GM18499 (cell line): ENCODE measurements around the gene MED1.
"Not testable (repeated sequence)": the region's sequence is repeated elsewhere in the genome, so short reads cannot be mapped to it uniquely, and the experiment has no call there.

Experiments used
- ATAC-seq: cut with Tn5 transposase; IDR thresholded peaks from one replicate; pipeline ENCODE4 v1.9.1; 2021; ENCODE audit warnings: moderate number of reproducible peaks; ENCODE audit not compliant: insufficient read depth, unreplicated experiment

MED1 gene

DNA sequence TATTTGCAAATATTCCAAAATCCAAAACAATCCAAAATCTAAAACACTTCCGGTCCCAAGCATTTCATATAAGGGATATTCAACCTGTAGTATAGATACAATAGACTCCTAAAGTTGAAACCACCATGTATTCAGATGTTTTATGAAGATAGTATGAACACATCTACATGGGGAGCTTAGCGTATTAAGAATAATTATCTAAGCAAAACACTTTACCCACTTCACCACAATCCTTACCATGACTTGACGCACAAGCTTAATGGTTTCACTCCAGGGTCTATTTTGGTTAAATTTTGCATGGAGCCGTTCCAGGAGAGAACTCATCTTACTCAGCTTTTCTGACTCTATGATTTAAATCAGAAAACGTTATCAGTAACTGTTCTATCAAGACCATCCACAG lies 3.5 kb downstream of the MED1 start:
- no peak for ATAC-seq

GRCh38 chr17:39443326-39443725 lies 7.7 kb downstream of the MED1 start:
- ATAC-seq = no peak

GRCh38 chr17:39439868-39440267 lies 11.2 kb downstream of the MED1 start:
- not testable (repeated sequence) for ATAC-seq

DNA sequence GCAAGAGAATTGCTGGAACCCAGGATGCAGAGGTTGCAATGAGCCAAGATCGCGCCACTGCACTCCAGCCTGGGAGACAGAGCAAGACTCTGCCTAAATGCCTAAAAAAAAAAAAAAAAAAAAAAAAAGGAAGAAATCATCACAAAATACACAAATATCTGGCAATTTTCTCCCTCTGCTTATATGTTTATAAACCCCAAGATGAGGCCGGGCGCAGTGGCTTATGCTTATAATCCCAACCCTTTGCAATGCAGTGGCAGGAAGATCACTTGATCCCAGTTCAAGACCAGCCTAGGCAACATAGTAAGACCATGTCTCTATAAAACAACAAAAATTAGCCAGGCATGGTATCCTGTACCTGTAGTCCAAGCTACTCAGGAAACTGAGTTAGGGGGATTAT lies 21.5 kb downstream of the MED1 start:
- ATAC-seq = no peak

DNA sequence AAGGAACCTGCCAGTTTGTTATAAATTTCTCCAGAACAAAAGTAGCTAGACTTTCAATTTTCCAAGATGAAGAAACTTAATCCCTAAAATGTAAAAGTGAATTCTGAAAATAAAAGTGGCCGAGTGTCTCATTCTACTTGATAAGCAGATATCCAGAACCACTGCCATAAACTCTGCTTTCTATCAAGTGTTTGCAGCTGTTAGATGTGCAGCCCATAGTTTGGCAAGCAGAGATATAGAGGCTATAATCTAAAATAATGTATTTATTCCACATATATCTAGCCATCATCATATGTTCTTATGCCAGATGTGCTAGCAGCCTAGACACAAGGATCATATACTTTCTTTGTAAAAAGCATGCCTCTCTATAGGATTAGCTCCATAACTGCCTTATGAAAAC lies 34.9 kb downstream of the MED1 start:
- no peak for ATAC-seq

GRCh38 chr17:39410279-39410678 lies 40.8 kb downstream of the MED1 start:
- ATAC-seq = no peak

DNA sequence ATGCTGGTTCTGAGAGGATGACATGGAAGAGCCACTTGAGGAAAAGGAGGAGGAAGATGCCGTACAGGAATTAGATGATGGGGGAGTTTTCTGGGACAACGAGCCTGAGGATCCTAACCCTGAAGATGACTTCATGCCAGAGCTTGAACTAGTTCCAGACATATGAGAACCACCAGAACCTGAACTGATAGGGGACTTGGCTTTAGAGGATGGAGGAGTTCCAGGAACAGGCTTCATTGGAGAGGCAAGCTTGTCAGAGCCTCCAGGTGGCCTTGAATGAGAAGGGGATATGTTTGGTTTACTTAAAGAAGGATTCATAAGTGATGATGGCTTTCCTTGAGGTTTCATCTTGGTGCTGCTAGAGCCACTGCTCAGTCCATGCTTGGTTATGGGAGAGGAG lies 42.7 kb downstream of the MED1 start:
- no peak for ATAC-seq

DNA sequence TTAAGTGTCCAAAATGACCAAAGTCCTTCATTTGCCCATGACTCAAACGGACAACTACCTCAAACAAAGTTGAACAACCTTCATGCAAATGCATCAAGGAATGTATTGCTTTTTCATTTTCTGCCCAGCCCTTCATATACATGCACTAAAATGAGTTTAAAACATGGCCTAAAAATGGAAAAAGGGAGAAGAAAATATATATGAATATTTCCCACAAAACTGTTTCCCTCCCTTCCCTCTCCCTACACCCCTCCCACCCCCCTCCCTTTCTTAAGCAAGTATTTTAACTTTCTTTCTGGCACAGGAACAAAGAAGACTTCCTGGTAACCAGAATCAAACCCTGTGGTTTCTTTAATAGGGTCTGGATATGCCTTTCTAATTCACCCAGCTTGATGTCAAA lies 44.1 kb downstream of the MED1 start:
- ATAC-seq = no peak

GRCh38 chr17:39405436-39405835 lies 45.6 kb downstream of the MED1 start:
- ATAC-seq = no peak

DNA sequence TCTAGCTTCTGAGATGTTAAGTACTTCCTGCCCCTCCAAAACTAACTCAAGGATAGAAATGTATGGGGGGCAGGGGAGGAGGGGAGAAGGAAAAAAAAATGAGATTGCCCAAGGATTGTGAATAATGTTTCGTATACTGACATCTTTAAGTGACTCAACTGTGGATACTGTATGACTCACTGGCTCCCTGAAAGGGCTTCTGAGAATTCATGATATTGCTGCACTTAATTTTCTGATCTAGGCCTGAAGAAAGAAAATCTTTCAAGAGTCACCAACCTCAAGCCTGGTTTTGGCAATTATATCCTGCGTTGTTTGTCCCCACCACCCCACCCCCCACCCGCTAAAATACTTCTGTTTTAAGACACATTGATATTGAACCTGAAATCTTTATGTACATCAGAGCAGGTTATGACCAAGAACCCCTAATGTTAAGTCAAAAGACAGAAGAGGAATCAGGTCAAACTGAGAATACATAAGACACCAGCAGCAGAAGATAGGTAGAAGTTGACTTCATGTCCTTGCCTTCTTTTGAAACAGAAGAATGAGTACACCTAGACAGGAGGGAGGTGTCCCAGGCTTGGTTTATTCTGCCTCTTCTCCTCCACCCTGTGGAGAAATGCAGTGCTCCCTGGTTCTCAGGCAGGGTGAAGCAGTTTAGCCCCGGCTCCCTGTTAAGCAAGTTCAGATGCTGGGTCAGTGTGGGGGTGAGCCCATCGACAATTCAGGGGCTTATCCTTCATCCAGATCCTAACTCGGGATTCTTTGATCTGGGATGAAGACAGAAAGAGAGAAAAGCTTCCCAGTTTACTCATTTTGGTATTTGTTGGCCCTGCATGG lies 46.3 kb downstream of the MED1 start:
- no peak for ATAC-seq

- no peak for ATAC-seq
These were observed 48.0 kb downstream of the MED1 start for GRCh38 chr17:39402890-39403605.

GRCh38 chr17:39402244-39402889 lies 48.7 kb downstream of the MED1 start:
- no peak for ATAC-seq

DNA sequence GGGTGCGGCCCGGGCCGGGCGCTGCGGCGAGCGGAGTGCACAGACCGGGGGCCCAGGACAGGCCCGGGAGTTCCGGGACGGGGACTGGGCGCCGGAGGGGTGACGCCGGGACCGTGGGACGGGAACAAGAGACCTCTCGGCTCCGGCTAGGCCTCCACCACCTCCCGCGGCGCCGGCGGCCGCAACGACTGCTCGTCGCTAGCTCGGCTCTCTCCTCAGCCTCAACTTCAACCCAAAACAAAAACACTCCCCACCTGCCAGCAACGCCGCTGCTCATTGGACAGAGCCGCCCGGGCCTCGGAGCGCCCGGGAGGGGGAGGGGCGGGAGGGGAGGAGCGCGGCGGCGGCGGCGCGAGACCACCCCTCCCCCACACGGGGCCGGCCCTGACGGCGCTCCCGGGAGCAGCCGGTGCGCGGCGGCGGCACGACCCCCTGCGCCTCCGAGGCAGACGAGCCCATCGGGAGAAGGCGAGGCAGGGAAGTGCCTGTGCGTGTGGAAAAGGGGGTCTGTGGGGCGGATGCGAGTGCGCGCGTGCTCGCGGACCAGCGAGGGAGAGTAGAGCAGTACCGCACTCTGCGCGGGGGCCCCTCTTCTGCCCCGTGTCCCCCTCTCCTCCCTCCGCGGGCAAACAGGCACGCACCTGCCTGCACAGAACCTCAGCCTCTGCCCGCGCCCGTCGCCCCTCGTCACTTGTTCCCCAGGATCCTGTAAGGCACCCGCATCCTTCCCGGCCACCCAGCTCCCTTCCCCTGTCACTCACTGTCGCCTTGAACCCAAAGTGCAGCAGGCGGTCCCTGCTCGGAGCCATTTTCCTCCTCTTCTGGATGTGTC lies 49.4 kb downstream of the MED1 start, which contains the start of gene FBXL20:
Gene FBXL20 (minus strand): TSS at position 215 of the 832 bp plus-strand sequence. CDS start 224 bp downstream, outside the sequence.
- no peak for ATAC-seq

DNA sequence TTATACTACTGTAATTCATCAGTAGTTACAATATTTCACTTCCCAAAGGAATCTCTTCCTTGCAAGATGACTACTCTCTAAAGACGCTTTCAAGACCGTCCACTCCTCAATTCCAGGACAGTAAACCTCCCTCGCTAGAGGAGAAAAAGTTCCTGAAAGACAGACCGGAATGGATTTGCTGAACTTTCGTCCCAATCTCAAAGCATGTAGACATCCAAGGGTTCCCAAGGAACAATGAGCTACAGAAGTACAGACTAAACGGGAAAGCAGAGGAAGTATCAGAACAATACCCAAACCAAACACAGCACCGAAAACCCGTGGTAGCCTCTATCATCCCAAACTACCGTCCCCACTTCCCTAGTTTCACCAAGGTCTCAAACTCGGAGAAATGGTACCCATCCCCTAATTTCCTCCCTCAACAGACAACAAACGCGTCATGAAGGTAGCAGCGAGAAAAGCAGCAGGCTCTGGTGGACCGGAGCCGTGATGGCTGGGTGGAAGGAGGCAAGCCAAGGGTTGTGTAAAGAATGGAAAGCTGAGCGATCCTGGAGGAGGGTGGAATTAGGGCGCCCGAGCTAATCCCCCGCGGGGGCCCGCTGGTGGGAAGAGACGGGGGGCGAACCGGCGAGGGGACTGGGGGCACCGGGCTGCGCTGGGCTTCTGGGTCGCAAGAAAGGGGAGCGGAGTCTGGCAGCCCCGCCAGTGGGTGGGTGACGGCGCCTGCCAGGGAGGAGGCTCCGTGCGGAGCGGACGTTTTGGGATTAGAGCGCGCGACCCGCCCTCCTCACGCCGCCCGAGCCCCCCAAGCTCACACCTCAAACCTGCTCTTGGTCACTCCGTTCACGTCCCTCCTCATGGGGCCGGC lies 50.3 kb downstream of the MED1 start:
- no peak for ATAC-seq

- no peak for ATAC-seq
These were observed 51.3 kb downstream of the MED1 start for GRCh38 chr17:39399791-39400190.

GRCh38 chr17:39393736-39394135 lies 57.3 kb downstream of the MED1 start:
- no peak for ATAC-seq

- ATAC-seq = no peak
These were observed 59.6 kb downstream of the MED1 start for GRCh38 chr17:39391448-39391847.

DNA sequence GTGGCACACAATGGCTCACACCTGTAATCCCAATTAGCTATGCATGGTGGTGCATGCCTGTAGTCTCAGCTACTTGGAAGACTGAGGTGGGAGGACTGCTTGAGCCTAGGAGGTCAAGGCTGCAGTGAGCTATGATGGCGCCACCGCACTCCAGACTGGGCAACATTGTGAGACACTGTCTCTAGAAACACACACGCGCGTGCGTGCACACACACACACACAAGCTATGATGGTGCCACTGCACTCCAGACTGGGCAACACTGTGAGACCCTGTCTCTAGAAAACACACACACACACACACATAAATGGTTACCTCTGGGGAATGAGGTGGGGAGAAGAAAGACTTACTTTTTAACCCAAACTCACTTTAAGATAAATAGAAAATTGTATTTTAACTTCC lies 66.0 kb downstream of the MED1 start:
- ATAC-seq = no peak

DNA sequence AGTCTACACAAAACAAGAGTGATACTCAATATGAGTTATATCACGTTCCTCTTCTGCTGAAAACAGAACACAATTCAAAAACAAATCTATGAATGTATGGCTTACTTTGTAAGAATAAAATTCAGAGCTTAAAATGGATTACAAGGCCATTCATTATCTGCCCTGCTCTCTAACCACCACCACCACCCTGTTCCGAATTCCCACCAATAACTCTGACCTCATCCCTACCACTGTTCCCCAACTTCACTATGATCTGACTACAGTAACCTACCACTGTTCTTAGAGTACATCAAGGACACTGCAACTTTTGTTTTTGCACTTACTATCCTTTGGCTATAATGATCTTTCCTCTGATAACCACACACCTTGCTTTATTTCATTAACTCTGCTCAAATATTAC lies 70.9 kb downstream of the MED1 start:
- no peak for ATAC-seq
